GM12878 (cell line): ENCODE measurements around the gene SEMA7A. TPM values are rescaled to one million over a fixed set of nuclear protein-coding genes. Genes with fewer than 3 reads are reported as not detected.

Source experiments
- FOS ChIP-seq: IDR thresholded peaks from 3 replicates; pipeline ENCODE4 v1.6.1; 2011; ENCODE audit warnings: borderline replicate concordance; ENCODE audit not compliant: insufficient read length; ENCODE audit errors: extremely low read depth
- PAX8 ChIP-seq: fragments of 450-650 bp; IDR thresholded peaks from 2 replicates; pipeline ENCODE4 v1.6.1; 2017; ENCODE audit warnings: mild to moderate bottlenecking, moderate library complexity
- RB1 ChIP-seq: fragments of 450-650 bp; formaldehyde crosslinking; IDR thresholded peaks from 2 replicates; pipeline ENCODE4 v1.6.1; 2017; ENCODE audit warnings: mild to moderate bottlenecking, borderline replicate concordance
- ZNF24 ChIP-seq: fragments of 450-650 bp; IDR thresholded peaks from 2 replicates; pipeline ENCODE4 v1.6.1; 2017; ENCODE audit warnings: antibody characterized with exemption, mild to moderate bottlenecking
- polyA plus RNA-seq, 11 experiments: library from polyadenylated mRNA; depleted of rRNA in 4 of 11; unstranded in 6 of 11; stranded (reverse) in 5 of 11; fragments of >200 nt; fragmentation: Nextera tagmentation in 4 of 11; fragmentation: Illumina TruSeq in 1 of 11; extraction: Ambion mirVana in 4 of 11; extraction: Trizol in 1 of 11; gene quantifications; 1 replicate in 1 of 11; 2 replicates in 10 of 11; pipeline versions ENCODE4 v1.2.1 to v1.2.3, GENCODE V29; 2011 to 2016; ENCODE audit warnings: inconsistent platforms in 2 of 11, missing spikeins in 2 of 11, low read depth in 1 of 11
- total RNA-seq, 4 experiments: library from RNA; depleted of rRNA in 3 of 4; stranded (reverse); fragments of >200 nt in 3 of 4; fragmentation: Illumina TruSeq in 1 of 4; extraction: Trizol in 1 of 4; gene quantifications; 2 replicates each; pipeline versions ENCODE4 v1.2.1 to v1.2.3, GENCODE V29; 2013 to 2021
- TF ChIP-seq, protein P1 (sequence below): IDR thresholded peaks from 2 replicates; pipeline ENCODE4 v1.6.1; 2012; ENCODE audit warnings: low read depth, low read length, improper control_type of control experiment
- TF ChIP-seq, protein P2 (sequence below), 3 experiments: IDR thresholded peaks in 2 of 3; conservative IDR thresholded peaks in 1 of 3; 2 replicates each; pipeline ENCODE4 v1.5.1; 2011; ENCODE audit warnings: low read depth in 3 of 3, low read length in 3 of 3, mild to moderate bottlenecking in 3 of 3, control low read depth in 2 of 3, moderate library complexity in 2 of 3, inconsistent platforms in 1 of 3, mixed read lengths in 1 of 3; ENCODE audit not compliant: control insufficient read depth in 2 of 3, insufficient read depth in 1 of 3; ENCODE audit errors: extremely low read depth in 1 of 3
- TF ChIP-seq, protein P3 (sequence below): fragments of 450-650 bp; formaldehyde crosslinking; IDR thresholded peaks from 2 replicates; pipeline ENCODE4 v1.5.0; 2022; ENCODE audit warnings: mild to moderate bottlenecking, missing genetic modification characterization
- TF ChIP-seq, protein P4 (sequence below): IDR thresholded peaks from 2 replicates; pipeline ENCODE4 v1.6.1; 2011; ENCODE audit warnings: mild to moderate bottlenecking, low read depth, low read length, moderate library complexity; ENCODE audit not compliant: insufficient replicate concordance
- TF ChIP-seq, protein P5 (sequence below): IDR thresholded peaks from 2 replicates; pipeline ENCODE4 v1.6.1; 2012; ENCODE audit warnings: mild to moderate bottlenecking, low read depth, low read length

SEMA7A gene
- total and polyA plus RNA-seq, 10 of the 15 experiments (the other 5 are each of a cell fraction or from before 2014, with no cell fraction given) = 0.08 to 112 (median 53.5) TPM

DNA sequence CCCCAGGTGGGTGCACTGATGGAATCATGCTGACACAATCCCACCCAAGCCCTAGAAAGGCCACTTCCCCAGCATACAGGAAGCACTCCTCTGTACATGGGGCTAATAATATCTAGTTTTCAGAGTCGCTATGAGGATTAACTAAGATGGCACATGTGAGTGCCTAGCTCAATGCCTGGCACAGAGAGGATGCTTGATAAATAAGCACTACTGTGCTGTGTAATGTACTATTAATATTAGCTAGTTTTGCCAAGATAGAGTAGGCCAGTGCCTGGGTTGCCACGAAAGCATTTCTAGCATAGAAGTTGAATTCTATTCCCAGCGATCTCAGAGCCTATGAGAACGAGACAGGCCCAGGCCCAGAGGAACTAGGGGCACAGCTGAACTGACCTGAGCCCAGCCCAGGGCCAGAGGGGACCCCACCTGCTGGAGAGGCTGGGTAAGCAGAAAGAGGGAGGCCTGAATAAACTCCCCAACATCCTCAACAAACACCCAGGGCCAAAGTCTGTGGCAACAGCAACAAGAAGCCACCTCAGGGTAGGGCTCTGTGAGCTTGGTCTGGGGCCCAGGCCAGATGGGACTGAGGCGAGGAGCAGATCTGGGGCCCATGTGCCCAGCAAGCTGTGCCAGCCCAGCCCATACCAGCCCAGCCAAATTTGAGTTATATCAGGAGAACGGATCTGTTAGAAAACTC is 7.6 kb upstream of the SEMA7A start (continued):
- TF ChIP-seq, protein P1, sequence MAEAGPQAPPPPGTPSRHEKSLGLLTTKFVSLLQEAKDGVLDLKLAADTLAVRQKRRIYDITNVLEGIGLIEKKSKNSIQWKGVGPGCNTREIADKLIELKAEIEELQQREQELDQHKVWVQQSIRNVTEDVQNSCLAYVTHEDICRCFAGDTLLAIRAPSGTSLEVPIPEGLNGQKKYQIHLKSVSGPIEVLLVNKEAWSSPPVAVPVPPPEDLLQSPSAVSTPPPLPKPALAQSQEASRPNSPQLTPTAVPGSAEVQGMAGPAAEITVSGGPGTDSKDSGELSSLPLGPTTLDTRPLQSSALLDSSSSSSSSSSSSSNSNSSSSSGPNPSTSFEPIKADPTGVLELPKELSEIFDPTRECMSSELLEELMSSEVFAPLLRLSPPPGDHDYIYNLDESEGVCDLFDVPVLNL = no peak
- TF ChIP-seq FOS = no peak
- TF ChIP-seq PAX8 = no peak
- TF ChIP-seq ZNF24 = no peak
- no peak for TF ChIP-seq RB1
- TF ChIP-seq, protein P2, sequence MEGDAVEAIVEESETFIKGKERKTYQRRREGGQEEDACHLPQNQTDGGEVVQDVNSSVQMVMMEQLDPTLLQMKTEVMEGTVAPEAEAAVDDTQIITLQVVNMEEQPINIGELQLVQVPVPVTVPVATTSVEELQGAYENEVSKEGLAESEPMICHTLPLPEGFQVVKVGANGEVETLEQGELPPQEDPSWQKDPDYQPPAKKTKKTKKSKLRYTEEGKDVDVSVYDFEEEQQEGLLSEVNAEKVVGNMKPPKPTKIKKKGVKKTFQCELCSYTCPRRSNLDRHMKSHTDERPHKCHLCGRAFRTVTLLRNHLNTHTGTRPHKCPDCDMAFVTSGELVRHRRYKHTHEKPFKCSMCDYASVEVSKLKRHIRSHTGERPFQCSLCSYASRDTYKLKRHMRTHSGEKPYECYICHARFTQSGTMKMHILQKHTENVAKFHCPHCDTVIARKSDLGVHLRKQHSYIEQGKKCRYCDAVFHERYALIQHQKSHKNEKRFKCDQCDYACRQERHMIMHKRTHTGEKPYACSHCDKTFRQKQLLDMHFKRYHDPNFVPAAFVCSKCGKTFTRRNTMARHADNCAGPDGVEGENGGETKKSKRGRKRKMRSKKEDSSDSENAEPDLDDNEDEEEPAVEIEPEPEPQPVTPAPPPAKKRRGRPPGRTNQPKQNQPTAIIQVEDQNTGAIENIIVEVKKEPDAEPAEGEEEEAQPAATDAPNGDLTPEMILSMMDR (IDR thresholded peaks at IDR 0.05 in 2 of 3, conservative IDR thresholded peaks at IDR 0.05 in 1 of 3; ENCODE audit: control insufficient read depth in 2 of 3, extremely low read depth in 1 of 3, insufficient read depth in 1 of 3, low read depth in 3 of 3, low read length in 3 of 3) = no peak
- TF ChIP-seq, protein P3, sequence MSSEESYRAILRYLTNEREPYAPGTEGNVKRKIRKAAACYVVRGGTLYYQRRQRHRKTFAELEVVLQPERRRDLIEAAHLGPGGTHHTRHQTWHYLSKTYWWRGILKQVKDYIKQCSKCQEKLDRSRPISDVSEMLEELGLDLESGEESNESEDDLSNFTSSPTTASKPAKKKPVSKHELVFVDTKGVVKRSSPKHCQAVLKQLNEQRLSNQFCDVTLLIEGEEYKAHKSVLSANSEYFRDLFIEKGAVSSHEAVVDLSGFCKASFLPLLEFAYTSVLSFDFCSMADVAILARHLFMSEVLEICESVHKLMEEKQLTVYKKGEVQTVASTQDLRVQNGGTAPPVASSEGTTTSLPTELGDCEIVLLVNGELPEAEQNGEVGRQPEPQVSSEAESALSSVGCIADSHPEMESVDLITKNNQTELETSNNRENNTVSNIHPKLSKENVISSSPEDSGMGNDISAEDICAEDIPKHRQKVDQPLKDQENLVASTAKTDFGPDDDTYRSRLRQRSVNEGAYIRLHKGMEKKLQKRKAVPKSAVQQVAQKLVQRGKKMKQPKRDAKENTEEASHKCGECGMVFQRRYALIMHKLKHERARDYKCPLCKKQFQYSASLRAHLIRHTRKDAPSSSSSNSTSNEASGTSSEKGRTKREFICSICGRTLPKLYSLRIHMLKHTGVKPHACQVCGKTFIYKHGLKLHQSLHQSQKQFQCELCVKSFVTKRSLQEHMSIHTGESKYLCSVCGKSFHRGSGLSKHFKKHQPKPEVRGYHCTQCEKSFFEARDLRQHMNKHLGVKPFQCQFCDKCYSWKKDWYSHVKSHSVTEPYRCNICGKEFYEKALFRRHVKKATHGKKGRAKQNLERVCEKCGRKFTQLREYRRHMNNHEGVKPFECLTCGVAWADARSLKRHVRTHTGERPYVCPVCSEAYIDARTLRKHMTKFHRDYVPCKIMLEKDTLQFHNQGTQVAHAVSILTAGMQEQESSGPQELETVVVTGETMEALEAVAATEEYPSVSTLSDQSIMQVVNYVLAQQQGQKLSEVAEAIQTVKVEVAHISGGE (CRISPR knock-in tag) = no peak
- TF ChIP-seq, protein P4, sequence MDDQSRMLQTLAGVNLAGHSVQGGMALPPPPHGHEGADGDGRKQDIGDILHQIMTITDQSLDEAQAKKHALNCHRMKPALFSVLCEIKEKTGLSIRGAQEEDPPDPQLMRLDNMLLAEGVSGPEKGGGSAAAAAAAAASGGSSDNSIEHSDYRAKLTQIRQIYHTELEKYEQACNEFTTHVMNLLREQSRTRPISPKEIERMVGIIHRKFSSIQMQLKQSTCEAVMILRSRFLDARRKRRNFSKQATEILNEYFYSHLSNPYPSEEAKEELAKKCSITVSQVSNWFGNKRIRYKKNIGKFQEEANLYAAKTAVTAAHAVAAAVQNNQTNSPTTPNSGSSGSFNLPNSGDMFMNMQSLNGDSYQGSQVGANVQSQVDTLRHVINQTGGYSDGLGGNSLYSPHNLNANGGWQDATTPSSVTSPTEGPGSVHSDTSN = no peak
- TF ChIP-seq, protein P5, sequence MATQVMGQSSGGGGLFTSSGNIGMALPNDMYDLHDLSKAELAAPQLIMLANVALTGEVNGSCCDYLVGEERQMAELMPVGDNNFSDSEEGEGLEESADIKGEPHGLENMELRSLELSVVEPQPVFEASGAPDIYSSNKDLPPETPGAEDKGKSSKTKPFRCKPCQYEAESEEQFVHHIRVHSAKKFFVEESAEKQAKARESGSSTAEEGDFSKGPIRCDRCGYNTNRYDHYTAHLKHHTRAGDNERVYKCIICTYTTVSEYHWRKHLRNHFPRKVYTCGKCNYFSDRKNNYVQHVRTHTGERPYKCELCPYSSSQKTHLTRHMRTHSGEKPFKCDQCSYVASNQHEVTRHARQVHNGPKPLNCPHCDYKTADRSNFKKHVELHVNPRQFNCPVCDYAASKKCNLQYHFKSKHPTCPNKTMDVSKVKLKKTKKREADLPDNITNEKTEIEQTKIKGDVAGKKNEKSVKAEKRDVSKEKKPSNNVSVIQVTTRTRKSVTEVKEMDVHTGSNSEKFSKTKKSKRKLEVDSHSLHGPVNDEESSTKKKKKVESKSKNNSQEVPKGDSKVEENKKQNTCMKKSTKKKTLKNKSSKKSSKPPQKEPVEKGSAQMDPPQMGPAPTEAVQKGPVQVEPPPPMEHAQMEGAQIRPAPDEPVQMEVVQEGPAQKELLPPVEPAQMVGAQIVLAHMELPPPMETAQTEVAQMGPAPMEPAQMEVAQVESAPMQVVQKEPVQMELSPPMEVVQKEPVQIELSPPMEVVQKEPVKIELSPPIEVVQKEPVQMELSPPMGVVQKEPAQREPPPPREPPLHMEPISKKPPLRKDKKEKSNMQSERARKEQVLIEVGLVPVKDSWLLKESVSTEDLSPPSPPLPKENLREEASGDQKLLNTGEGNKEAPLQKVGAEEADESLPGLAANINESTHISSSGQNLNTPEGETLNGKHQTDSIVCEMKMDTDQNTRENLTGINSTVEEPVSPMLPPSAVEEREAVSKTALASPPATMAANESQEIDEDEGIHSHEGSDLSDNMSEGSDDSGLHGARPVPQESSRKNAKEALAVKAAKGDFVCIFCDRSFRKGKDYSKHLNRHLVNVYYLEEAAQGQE = no peak
